Measurements from ENCODE around the gene GPC6.

DNA sequence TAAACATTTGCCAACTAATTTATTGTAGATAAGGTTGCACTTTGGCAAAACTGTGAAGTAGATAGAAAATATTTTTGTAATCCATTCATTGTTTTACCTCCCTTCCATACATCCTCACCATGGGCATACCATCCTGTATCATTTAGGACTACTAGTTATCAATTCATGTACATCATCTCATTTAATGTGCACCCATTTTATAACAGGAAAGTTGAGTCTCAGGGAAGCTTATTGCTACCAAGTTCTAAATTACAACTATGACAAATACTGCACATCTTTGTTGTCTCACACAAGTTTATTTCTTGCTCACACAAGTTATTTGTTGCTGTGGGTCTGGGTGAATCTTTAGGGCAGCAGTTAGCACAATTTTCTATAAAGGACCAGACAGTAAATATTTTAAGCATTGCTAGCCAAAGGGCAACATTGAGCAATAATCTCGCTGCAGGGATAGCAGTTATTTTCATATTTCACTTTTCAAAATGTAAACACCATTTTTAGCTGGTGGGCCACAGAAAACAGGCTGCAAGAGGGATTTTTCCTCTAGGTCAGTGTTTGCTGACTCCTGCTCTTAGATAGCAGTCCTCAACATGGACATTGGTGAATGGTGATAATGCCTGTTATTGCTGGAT lies 276.5 kb downstream of the GPC6 start:
- TF ChIP-seq EZH2 (IDR thresholded peaks at IDR 0.05; ENCODE audit: borderline replicate concordance, insufficient read depth, low read depth, low read length, poor library complexity, severe bottlenecking), result no peak
- TF ChIP-seq, protein P1, sequence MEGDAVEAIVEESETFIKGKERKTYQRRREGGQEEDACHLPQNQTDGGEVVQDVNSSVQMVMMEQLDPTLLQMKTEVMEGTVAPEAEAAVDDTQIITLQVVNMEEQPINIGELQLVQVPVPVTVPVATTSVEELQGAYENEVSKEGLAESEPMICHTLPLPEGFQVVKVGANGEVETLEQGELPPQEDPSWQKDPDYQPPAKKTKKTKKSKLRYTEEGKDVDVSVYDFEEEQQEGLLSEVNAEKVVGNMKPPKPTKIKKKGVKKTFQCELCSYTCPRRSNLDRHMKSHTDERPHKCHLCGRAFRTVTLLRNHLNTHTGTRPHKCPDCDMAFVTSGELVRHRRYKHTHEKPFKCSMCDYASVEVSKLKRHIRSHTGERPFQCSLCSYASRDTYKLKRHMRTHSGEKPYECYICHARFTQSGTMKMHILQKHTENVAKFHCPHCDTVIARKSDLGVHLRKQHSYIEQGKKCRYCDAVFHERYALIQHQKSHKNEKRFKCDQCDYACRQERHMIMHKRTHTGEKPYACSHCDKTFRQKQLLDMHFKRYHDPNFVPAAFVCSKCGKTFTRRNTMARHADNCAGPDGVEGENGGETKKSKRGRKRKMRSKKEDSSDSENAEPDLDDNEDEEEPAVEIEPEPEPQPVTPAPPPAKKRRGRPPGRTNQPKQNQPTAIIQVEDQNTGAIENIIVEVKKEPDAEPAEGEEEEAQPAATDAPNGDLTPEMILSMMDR (IDR thresholded peaks at IDR 0.05), result no peak

Data from B cell (primary cell).